ENCODE results near the gene KDM4D.
"Not testable (repeated sequence)": the region's sequence is repeated elsewhere in the genome, so short reads cannot be mapped to it uniquely, and the experiment has no call there.

KDM4D gene

GRCh38 chr11:95035316-95035715, 61.8 kb downstream of the KDM4D start:
- no peak for DNase-seq

GRCh38 chr11:95037356-95038035, 64.0 kb downstream of the KDM4D start:
- not testable (repeated sequence) for DNase-seq

GRCh38 chr11:95042239-95042638, 68.7 kb downstream of the KDM4D start:
- no peak for DNase-seq

- DNase-seq, result no peak
Observed at GRCh38 chr11:95042906-95043305, 69.4 kb downstream of the KDM4D start.

- no peak for DNase-seq
Observed at GRCh38 chr11:95044010-95044409, 70.5 kb downstream of the KDM4D start.

GRCh38 chr11:95045812-95046211, 72.3 kb downstream of the KDM4D start:
- DNase-seq, result no peak

Measured in CD4-positive, alpha-beta T cell treated with Interleukin-4 for 4 hours (primary cell).